ENCODE data around the gene RASSF1. TPM values are rescaled to one million over a fixed set of nuclear protein-coding genes. Genes with fewer than 3 reads are reported as not detected.

RASSF1 gene
- polyA plus RNA-seq (2011; rRNA removed) (55.2 and 80.2 TPM in 2 replicates), polyA minus RNA-seq (2011; rRNA and poly(A)+ RNA removed) (22.0 and 33.1 TPM in 2 replicates)

- ChIA-PET POLR2A (no interaction called here), CTCF (interaction anchor here (0.5 to 2.7 kb wide), 5 partner anchors 10 to 985 kb away, joined by 3 to 10 read pairs (median 4); partner anchors contain the start of genes CYB561D2 and NPRL2)
- H3K4me3 ChIP-seq (ENCODE audit: low read depth, low read length) = peak within 1 kb of the TSS; percentile 60
- no peaks in the 10 kb centered on the region for H3K36me3 ChIP-seq (ENCODE audit: control insufficient read depth, insufficient read depth, low read length)
- no peak for TF ChIP-seq CTCF (IDR thresholded peaks at IDR 0.05; ENCODE audit: insufficient read depth, low read depth, low read length)
- no peak for DNase-seq (ENCODE audit: low read depth)
- no peaks in the 10 kb centered on the region for H3K27me3 ChIP-seq (ENCODE audit: control insufficient read depth, insufficient read depth, low read length)
These were observed at the start of gene RASSF1 for GRCh38 chr3:50340448-50341329. RASSF1 (minus strand) TSS chr3:50340836; CDS start chr3:50340805, 31 bp downstream.

GRCh38 chr3:50389414-50389767, 48.8 kb upstream of the RASSF1 start:
- no peak for DNase-seq (ENCODE audit: low read depth)
- ChIA-PET CTCF (no interaction called here), POLR2A (no interaction called here)
- no peak for TF ChIP-seq CTCF (IDR thresholded peaks at IDR 0.05; ENCODE audit: insufficient read depth, low read depth, low read length)
- Histone ChIP-seq H3K36me3 (ENCODE audit: control insufficient read depth, insufficient read depth, low read length) (no peaks in the 10 kb centered on the region), H3K27me3 (ENCODE audit: control insufficient read depth, insufficient read depth, low read length) (peaks cover 7% of the 10 kb centered on the region), H3K4me3 (ENCODE audit: low read depth, low read length) (no peak overlapping the region)

- no peak overlapping the region for H3K4me3 ChIP-seq (ENCODE audit: low read depth, low read length)
- ChIA-PET CTCF (no interaction called here), POLR2A (no interaction called here)
- H3K27me3 ChIP-seq (ENCODE audit: control insufficient read depth, insufficient read depth, low read length) = peaks cover 9% of the 10 kb centered on the region
- H3K36me3 ChIP-seq (ENCODE audit: control insufficient read depth, insufficient read depth, low read length) = no peaks in the 10 kb centered on the region
- no peak for DNase-seq (ENCODE audit: low read depth)
- no peak for TF ChIP-seq CTCF (IDR thresholded peaks at IDR 0.05; ENCODE audit: insufficient read depth, low read depth, low read length)
These were observed 48.2 kb upstream of the RASSF1 start for GRCh38 chr3:50388720-50389413.

GRCh38 chr3:50388016-50388719, 47.5 kb upstream of the RASSF1 start:
- peak; percentile 23; the same call in 1 of the 2 replicates for TF ChIP-seq CTCF (IDR thresholded peaks at IDR 0.05; ENCODE audit: insufficient read depth, low read depth, low read length)
- no peak overlapping the region for H3K4me3 ChIP-seq (ENCODE audit: low read depth, low read length)
- no peak for DNase-seq (ENCODE audit: low read depth)

More at GRCh38 chr3:50388016-50388719, 47.5 kb upstream of the RASSF1 start:
- ChIA-PET CTCF (no interaction called here), POLR2A (no interaction called here)
- Histone ChIP-seq H3K27me3 (ENCODE audit: control insufficient read depth, insufficient read depth, low read length) (peaks cover 12% of the 10 kb centered on the region), H3K36me3 (ENCODE audit: control insufficient read depth, insufficient read depth, low read length) (no peaks in the 10 kb centered on the region)

Data from BJ (cell line).